GM12873 (cell line): ENCODE results near the gene EXOC4.

ENCODE experiments used
- TF ChIP-seq, protein P1 (sequence below): IDR thresholded peaks from 2 replicates; pipeline ENCODE4 v1.5.1; 2012; ENCODE audit warnings: low read depth, mild to moderate bottlenecking, moderate library complexity, low read length, control low read depth; ENCODE audit not compliant: insufficient read depth; ENCODE audit errors: missing control alignments

The EXOC4 gene

DNA sequence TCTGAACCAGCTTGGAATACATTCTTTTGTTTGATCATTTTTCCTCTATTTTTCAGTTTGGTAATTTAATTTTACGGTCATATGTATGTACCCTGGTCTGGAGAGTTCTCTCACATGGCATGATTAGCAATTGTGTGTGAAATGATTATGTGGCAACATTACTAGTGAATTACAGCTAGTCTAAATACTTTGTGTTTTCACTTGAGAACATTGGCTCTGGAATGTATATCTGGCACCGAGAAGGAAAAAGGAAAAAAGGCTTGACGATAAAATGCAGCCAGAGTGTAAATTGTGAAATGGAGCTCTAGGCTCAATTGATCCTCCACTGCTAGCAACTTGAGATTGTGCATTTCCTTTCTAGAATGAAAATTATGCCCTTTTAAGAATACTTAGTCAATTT is 397.2 kb downstream of the EXOC4 start:
- TF ChIP-seq, protein P1, sequence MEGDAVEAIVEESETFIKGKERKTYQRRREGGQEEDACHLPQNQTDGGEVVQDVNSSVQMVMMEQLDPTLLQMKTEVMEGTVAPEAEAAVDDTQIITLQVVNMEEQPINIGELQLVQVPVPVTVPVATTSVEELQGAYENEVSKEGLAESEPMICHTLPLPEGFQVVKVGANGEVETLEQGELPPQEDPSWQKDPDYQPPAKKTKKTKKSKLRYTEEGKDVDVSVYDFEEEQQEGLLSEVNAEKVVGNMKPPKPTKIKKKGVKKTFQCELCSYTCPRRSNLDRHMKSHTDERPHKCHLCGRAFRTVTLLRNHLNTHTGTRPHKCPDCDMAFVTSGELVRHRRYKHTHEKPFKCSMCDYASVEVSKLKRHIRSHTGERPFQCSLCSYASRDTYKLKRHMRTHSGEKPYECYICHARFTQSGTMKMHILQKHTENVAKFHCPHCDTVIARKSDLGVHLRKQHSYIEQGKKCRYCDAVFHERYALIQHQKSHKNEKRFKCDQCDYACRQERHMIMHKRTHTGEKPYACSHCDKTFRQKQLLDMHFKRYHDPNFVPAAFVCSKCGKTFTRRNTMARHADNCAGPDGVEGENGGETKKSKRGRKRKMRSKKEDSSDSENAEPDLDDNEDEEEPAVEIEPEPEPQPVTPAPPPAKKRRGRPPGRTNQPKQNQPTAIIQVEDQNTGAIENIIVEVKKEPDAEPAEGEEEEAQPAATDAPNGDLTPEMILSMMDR = no peak

DNA sequence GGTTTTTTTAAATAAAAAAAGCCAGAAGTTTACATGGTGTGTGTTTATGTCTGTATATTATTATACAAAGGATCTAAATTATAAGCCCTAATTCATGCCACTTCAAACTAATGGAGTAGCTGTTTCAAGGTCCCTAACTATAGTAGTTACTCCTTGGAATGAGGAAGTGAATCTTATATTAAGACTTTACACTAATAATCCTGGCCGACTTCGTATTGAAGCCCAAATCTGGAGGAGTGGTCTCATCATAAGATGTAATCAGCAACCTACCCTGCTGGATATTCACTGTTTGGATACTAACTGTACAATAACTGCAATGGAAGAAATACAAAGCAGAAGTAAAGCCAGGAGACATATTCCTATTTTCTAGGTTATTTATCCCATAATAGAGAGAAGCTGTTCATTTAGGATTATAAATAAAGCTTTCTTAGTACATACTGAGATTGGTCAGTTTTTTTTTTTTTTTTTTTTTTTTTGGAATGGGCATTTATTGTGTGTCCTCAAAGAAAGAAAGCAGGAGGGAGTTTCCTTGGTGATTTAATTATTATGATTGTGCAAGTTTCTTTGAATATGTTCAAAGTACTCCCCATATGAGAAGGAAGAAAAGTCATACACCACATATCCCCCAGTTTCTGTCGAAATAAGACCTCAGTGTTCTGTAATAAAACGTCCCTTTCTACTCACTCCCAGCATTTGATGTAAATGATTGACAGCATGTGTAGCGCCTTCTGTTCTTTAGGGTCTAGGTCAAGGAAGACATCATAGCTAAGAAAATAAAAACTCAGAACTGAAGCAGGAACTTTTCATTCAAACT is 397.8 kb downstream of the EXOC4 start:
- TF ChIP-seq, protein P1 = no peak

DNA sequence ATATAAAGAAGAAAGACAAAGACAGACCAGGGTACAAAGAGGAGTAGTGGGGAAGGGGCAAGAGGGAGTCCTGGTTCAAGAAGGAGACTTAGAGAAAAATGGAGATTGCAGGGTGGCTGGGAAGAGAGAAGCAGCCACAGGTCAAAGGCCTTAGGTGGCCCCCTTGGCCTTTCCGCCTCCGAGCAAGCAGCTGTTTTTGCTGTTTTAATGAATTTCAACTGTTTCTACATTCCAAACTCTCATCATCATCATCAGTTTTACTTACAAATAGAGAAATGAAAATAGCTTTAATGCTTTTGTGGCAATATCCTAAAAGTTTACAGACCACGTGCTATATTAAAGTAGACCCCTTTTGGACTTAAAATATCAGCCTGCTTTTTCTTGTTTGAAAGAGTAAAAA is 399.7 kb downstream of the EXOC4 start:
- TF ChIP-seq, protein P1 = no peak

DNA sequence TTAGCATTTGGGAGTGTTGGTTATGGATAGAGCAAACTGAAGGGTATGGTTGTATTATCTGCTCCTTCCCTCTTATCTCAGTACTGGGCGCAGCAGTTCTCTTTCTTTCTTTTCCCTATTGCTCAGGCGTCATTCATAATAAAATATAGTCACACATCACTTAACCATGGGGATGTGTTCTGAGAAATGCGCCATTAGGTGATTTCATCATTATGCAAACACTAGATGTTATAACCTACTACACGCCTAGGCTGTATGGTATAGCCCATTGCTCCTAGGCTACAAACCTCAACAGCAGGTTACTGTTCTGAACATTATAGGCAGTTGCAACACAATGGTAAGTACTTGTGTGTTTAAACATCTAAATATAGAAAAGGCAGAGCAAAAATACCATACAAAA is 401.7 kb downstream of the EXOC4 start:
- TF ChIP-seq, protein P1 = no peak

DNA sequence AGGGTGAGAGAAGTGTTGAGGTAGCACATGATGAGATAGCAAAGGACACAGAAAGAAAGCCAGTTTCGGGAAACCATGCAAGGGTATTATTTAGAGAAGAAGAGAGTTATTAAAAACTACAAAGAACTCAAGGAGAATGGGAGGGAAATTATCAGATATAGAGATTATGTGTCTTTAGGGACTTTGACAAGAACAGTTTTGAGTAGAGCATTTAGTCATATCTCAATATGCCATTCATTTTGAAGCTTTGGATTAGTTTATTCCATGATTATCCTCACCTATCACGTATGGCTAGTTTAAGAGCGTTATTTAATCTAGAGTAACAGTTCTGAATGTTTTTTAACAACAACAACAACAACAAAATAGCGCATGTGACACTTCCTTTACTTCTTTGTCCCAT is 409.4 kb downstream of the EXOC4 start:
- TF ChIP-seq, protein P1 = no peak

DNA sequence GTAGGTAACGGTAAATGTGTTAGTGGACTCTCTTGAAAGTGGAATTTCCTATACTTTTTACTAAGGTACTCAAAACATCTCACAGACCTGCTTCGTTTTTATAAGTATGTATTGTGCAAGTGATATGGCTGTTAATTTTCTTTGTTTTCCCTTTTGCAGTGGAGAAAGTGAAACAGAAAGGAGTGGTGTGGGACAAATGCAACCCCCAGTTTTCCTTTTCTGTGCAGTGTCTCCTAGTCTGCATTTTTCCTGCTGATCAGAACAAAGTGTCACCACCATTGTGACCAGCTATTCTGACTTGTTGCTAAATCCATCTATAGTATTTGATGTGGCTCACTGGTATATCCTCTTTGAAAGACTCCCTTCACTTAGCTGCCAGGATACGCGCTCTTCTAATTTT is 410.0 kb downstream of the EXOC4 start:
- TF ChIP-seq, protein P1 = no peak

DNA sequence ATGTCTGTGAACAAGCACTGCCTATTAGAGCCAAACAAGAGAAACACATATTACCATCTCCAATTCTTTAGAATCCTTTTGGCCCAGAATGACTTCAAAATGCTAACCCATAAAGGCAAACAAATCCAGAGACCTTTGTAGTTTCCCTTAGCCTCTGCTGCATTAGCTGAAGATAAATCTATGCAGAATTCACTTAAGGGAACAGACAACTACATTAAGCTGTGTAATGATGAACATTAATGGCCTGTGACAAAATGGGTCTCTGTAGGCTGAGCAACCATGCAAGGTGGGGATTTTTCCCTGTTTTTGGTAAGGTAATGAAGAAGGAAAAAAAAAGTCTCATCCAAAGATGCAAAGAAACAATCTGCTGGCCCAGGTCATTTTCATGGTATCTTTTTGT is 411.6 kb downstream of the EXOC4 start:
- TF ChIP-seq, protein P1 = no peak
